HG03439 (cell line): ENCODE measurements around the gene PROC.
"Not testable (repeated sequence)": the region's sequence is repeated elsewhere in the genome, so short reads cannot be mapped to it uniquely, and the experiment has no call there.

Experiments used
- ATAC-seq: cut with Tn5 transposase; IDR thresholded peaks from one replicate; pipeline ENCODE4 v1.9.1; 2021; ENCODE audit warnings: mild to moderate bottlenecking, moderate library complexity; ENCODE audit not compliant: unreplicated experiment

Gene PROC

GRCh38 chr2:127425540-127426490 is 7.6 kb downstream of the PROC start:
- ATAC-seq: no peak

GRCh38 chr2:127426501-127427354 is 8.5 kb downstream of the PROC start:
- no peak for ATAC-seq

GRCh38 chr2:127427376-127428056 is 9.3 kb downstream of the PROC start:
- ATAC-seq: no peak

- ATAC-seq: no peak
These were observed 10.0 kb downstream of the PROC start for GRCh38 chr2:127428057-127428814.

GRCh38 chr2:127428815-127429109 is 10.5 kb downstream of the PROC start:
- no peak for ATAC-seq

- ATAC-seq: no peak
These were observed 11.1 kb downstream of the PROC start for GRCh38 chr2:127429291-127429690.

- no peak for ATAC-seq
These were observed 11.7 kb downstream of the PROC start for GRCh38 chr2:127429844-127430425.

- no peak for ATAC-seq
These were observed 13.3 kb downstream of the PROC start for GRCh38 chr2:127431408-127432023.

- ATAC-seq: no peak
These were observed 16.3 kb downstream of the PROC start for GRCh38 chr2:127434515-127434914.

- no peak for ATAC-seq
These were observed 18.8 kb downstream of the PROC start for GRCh38 chr2:127437056-127437455.

- no peak for ATAC-seq
These were observed 19.8 kb downstream of the PROC start for GRCh38 chr2:127437781-127438726.

- ATAC-seq: no peak
These were observed 21.1 kb downstream of the PROC start for GRCh38 chr2:127439343-127439742.

GRCh38 chr2:127448526-127448925 is 30.3 kb downstream of the PROC start:
- no peak for ATAC-seq

GRCh38 chr2:127449414-127449813 is 31.2 kb downstream of the PROC start:
- ATAC-seq: no peak

- ATAC-seq: no peak
These were observed 31.7 kb downstream of the PROC start for GRCh38 chr2:127449898-127450297.

GRCh38 chr2:127451981-127452380 is 33.8 kb downstream of the PROC start:
- ATAC-seq: no peak

- not testable (repeated sequence) for ATAC-seq
These were observed 34.2 kb downstream of the PROC start for GRCh38 chr2:127452423-127452822.

GRCh38 chr2:127453013-127453391 is 34.8 kb downstream of the PROC start:
- no peak for ATAC-seq
